ENCODE data around the gene PLXNA2. TPM values are rescaled to one million over a fixed set of nuclear protein-coding genes. Genes with fewer than 3 reads are reported as not detected.

PLXNA2 gene
- total RNA-seq, 2 experiments from 2014 or later = 0.13 to 0.23 TPM

DNA sequence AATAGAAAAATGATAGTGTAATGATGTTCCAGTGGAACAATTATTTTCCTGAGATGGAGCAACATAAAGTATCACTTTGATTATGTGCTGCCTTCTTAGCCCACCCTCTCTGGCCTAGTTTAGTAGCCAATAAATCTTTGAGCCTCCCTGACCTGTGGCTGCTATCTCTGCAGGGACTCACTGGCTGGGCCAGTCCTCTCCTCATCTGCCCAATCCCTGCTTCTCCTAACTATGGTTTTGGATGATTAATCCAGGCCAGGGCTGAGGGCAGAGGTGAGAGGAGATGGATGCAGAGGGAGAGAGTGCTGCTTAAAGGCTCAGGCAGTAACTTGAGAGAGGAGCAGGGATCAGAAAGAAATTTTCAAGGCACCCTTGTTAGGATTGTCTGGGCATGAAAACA, 244.2 kb downstream of the PLXNA2 start:
- ATAC-seq (no peak), DNase-seq (no peak)
- Mint-ChIP-seq H3K9me3 (no peaks in the 10 kb centered on the region), H3K36me3 (ENCODE audit: low read depth) (no peaks in the 10 kb centered on the region), H3K4me1 (ENCODE audit: low read depth) (no peaks in the 10 kb centered on the region), H3K27me3 (no peaks in the 10 kb centered on the region), H3K4me3 (no peak overlapping the region), H3K27ac (no peak overlapping the region)
- ChIA-PET CTCF (interaction anchor here (0.9 to 3.5 kb wide), 4 partner anchors 16 to 115 kb away, joined by 3 to 38 read pairs (median 4); no protein-coding TSS in a partner anchor), POLR2A (no interaction called here)
- TF ChIP-seq, protein P1, sequence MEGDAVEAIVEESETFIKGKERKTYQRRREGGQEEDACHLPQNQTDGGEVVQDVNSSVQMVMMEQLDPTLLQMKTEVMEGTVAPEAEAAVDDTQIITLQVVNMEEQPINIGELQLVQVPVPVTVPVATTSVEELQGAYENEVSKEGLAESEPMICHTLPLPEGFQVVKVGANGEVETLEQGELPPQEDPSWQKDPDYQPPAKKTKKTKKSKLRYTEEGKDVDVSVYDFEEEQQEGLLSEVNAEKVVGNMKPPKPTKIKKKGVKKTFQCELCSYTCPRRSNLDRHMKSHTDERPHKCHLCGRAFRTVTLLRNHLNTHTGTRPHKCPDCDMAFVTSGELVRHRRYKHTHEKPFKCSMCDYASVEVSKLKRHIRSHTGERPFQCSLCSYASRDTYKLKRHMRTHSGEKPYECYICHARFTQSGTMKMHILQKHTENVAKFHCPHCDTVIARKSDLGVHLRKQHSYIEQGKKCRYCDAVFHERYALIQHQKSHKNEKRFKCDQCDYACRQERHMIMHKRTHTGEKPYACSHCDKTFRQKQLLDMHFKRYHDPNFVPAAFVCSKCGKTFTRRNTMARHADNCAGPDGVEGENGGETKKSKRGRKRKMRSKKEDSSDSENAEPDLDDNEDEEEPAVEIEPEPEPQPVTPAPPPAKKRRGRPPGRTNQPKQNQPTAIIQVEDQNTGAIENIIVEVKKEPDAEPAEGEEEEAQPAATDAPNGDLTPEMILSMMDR (IDR thresholded peaks at IDR 0.05) = no peak
- intact Hi-C loops (cut with micrococcal nuclease) = no loop called here

DNA sequence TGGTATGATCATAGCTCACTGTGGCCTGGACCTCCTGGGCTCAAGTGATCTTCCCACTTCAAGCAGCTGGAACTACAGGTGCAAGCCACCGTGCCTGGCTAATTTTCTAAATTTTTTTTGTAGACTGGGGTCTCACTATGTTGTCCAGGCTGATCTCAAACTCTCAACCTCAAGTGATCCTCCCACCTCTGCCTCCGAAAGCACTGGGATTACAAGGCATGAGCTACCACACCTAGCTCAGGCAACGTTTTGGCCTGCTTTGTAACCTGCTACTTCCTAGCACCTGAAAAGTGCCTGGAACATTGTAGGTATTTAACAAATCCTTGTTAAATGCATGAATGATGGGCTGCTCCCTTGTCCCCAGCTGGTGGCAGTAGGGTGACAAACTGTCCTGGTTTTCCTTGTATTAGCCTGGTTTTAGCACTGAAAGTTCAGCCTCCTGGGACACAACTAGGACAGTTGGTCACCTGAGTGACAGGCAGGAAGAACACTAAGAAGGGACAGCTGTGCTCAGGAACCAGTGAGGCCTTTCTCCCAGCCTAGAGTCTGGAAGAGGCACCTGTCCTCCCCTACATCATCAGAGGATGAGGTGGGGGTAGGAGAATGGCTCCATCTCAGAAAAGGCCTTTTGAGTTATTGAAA, 244.8 kb downstream of the PLXNA2 start:
- intact Hi-C loops (cut with micrococcal nuclease) = no loop called here
- Mint-ChIP-seq H3K27ac (no peak overlapping the region), H3K36me3 (ENCODE audit: low read depth) (no peaks in the 10 kb centered on the region), H3K27me3 (no peaks in the 10 kb centered on the region), H3K4me3 (no peak overlapping the region), H3K4me1 (ENCODE audit: low read depth) (no peaks in the 10 kb centered on the region), H3K9me3 (no peaks in the 10 kb centered on the region)
- ChIA-PET CTCF (interaction anchor here (0.9 to 3.5 kb wide), 7 partner anchors 8 to 114 kb away, joined by 3 to 38 read pairs (median 4); no protein-coding TSS in a partner anchor), POLR2A (no interaction called here)
- ATAC-seq (no peak), DNase-seq (no peak)
- TF ChIP-seq, protein P1 (IDR thresholded peaks at IDR 0.05) = no peak

- H3K27me3 Mint-ChIP-seq = no peaks in the 10 kb centered on the region
- DNase-seq (no peak), ATAC-seq (no peak)
- no peak overlapping the region for H3K4me3 Mint-ChIP-seq
- no peak overlapping the region for H3K27ac Mint-ChIP-seq
- TF ChIP-seq, protein P1 (IDR thresholded peaks at IDR 0.05) = no peak
- intact Hi-C loops (cut with micrococcal nuclease) = no loop called here
- no peaks in the 10 kb centered on the region for H3K4me1 Mint-ChIP-seq (ENCODE audit: low read depth)
- H3K9me3 Mint-ChIP-seq = no peaks in the 10 kb centered on the region
- no peaks in the 10 kb centered on the region for H3K36me3 Mint-ChIP-seq (ENCODE audit: low read depth)
- ChIA-PET POLR2A (interaction anchor here (0.5 kb wide), 1 partner anchor 1685 kb away, joined by 3 read pairs; no protein-coding TSS in a partner anchor), CTCF (interaction anchor here (0.8 to 3.5 kb wide), 22 partner anchors 9 to 296 kb away, joined by 3 to 38 read pairs (median 4); no protein-coding TSS in a partner anchor)
Measured at GRCh38 chr1:207998691-207999090, 245.5 kb downstream of the PLXNA2 start.

DNA sequence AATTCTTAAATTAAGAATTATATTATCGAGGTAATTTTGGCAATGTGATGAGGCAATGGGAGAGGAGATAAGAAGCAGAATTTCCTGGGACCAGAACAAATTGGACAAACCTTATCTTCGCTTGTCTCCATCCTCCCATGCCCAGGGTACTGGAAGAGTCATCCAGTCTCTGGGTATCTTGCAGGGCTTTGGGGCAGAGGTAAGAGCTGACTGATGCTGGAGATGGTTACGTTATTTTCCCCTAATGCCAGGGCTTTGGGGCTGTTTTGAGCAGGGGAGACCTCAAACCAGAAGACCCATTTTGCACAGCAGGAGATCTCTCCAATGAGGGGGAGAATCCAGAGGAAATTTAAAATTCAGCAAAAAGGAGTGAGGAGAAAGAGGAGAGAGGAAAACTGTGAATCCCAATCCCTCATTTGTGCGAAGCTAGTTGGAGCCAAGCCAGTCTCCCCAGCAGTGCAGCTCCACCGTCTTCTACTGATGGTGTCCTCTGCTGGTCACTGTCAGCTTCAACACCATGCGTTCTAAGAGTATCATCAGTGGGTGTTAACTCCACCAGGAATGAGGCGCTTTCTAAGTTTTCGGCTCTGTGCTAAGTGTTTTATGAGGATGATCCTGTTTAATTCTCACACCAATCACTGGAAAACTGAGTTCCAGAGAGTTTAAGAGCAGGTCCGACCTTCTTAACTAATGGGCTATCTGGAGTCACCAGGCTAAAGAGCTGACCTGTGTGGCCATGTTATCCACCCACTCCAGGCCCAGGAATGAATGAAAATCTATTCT, 246.5 kb downstream of the PLXNA2 start:
- ChIA-PET CTCF (interaction anchor here (0.6 to 3.5 kb wide), 31 partner anchors 9 to 295 kb away, joined by 3 to 38 read pairs (median 3); no protein-coding TSS in a partner anchor), POLR2A (interaction anchor here (0.5 kb wide), 1 partner anchor 1686 kb away, joined by 3 read pairs; no protein-coding TSS in a partner anchor)
- no peaks in the 10 kb centered on the region for H3K4me1 Mint-ChIP-seq (ENCODE audit: low read depth)
- no peak overlapping the region for H3K4me3 Mint-ChIP-seq
- no peak overlapping the region for H3K27ac Mint-ChIP-seq
- DNase-seq (peak; percentile 70), ATAC-seq (peak; percentile 88)
- no peaks in the 10 kb centered on the region for H3K9me3 Mint-ChIP-seq
- TF ChIP-seq, protein P1 (IDR thresholded peaks at IDR 0.05) = peak; percentile 82
- no peaks in the 10 kb centered on the region for H3K27me3 Mint-ChIP-seq
- intact Hi-C loops (cut with micrococcal nuclease) = no loop called here
- no peaks in the 10 kb centered on the region for H3K36me3 Mint-ChIP-seq (ENCODE audit: low read depth)
